Keratinocyte (primary cell): ENCODE data around the gene MYH9.

Experiments used
- EZH2 ChIP-seq: IDR thresholded peaks from one replicate; pipeline ENCODE4 v1.6.1; 2012; ENCODE audit warnings: inconsistent platforms, mild to moderate bottlenecking, low read length, moderate library complexity
- TF ChIP-seq, protein P1 (sequence below), 3 experiments: IDR thresholded peaks in 1 of 3; conservative IDR thresholded peaks in 1 of 3; optimal IDR thresholded peaks in 1 of 3; 2 replicates in 2 of 3; 3 replicates in 1 of 3; pipeline versions ENCODE3 to v1.5.1; 2011; ENCODE audit warnings: low read length in 3 of 3, mild to moderate bottlenecking in 3 of 3, moderate library complexity in 2 of 3, control low read depth in 1 of 3, inconsistent platforms in 1 of 3; ENCODE audit not compliant: insufficient read depth in 2 of 3; ENCODE audit errors: extremely low read depth in 1 of 3

- TF ChIP-seq, protein P1, sequence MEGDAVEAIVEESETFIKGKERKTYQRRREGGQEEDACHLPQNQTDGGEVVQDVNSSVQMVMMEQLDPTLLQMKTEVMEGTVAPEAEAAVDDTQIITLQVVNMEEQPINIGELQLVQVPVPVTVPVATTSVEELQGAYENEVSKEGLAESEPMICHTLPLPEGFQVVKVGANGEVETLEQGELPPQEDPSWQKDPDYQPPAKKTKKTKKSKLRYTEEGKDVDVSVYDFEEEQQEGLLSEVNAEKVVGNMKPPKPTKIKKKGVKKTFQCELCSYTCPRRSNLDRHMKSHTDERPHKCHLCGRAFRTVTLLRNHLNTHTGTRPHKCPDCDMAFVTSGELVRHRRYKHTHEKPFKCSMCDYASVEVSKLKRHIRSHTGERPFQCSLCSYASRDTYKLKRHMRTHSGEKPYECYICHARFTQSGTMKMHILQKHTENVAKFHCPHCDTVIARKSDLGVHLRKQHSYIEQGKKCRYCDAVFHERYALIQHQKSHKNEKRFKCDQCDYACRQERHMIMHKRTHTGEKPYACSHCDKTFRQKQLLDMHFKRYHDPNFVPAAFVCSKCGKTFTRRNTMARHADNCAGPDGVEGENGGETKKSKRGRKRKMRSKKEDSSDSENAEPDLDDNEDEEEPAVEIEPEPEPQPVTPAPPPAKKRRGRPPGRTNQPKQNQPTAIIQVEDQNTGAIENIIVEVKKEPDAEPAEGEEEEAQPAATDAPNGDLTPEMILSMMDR (optimal IDR thresholded peaks at IDR 0.05 in 1 of 3, IDR thresholded peaks at IDR 0.05 in 1 of 3, conservative IDR thresholded peaks at IDR 0.05 in 1 of 3; ENCODE audit: extremely low read depth in 1 of 3, insufficient read depth in 2 of 3, low read length in 3 of 3) = no peak
- no peak for TF ChIP-seq EZH2
Measured at GRCh38 chr22:36369922-36370791, 17.6 kb downstream of the MYH9 start.
